ENCODE measurements around the gene FAM110A. TPM values are rescaled to one million over a fixed set of nuclear protein-coding genes. Genes with fewer than 3 reads are reported as not detected.
"Not testable (repeated sequence)": the region's sequence is repeated elsewhere in the genome, so short reads cannot be mapped to it uniquely, and the experiment has no call there.

FAM110A gene
- total RNA-seq, 1 donor from 2014 or later: 17.4 TPM

GRCh38 chr20:845226-845868 is 11.8 kb downstream of the FAM110A start:
- no peak for DNase-seq (ENCODE audit: low read depth, low spot score)
- TF ChIP-seq CTCF (conservative IDR thresholded peaks at IDR 0.05): no peak
- Mint-ChIP-seq H3K27me3 (ENCODE audit: low read depth) (peaks cover 36% of the 10 kb centered on the region), H3K9me3 (no peaks in the 10 kb centered on the region), H3K4me3 (peak overlapping the region; percentile 74), H3K4me1 (peaks cover 35% of the 10 kb centered on the region), H3K27ac (ENCODE audit: unreplicated experiment) (no peak overlapping the region), H3K36me3 (ENCODE audit: low read depth) (peaks cover 2% of the 10 kb centered on the region)

GRCh38 chr20:845941-846893 is 12.7 kb downstream of the FAM110A start:
- H3K9me3 Mint-ChIP-seq: no peaks in the 10 kb centered on the region
- H3K4me1 Mint-ChIP-seq: peaks cover 35% of the 10 kb centered on the region
- TF ChIP-seq CTCF (conservative IDR thresholded peaks at IDR 0.05): no peak
- H3K4me3 Mint-ChIP-seq: peak overlapping the region; percentile 74
- peaks cover 2% of the 10 kb centered on the region for H3K36me3 Mint-ChIP-seq (ENCODE audit: low read depth)
- no peak overlapping the region for H3K27ac Mint-ChIP-seq (ENCODE audit: unreplicated experiment)
- no peak for DNase-seq (ENCODE audit: low read depth, low spot score)
- H3K27me3 Mint-ChIP-seq (ENCODE audit: low read depth): peaks cover 31% of the 10 kb centered on the region

- Mint-ChIP-seq H3K9me3 (no peaks in the 10 kb centered on the region), H3K27ac (ENCODE audit: unreplicated experiment) (no peak overlapping the region), H3K4me1 (peaks cover 32% of the 10 kb centered on the region), H3K4me3 (peak overlapping the region; percentile 74), H3K36me3 (ENCODE audit: low read depth) (peaks cover 2% of the 10 kb centered on the region), H3K27me3 (ENCODE audit: low read depth) (peaks cover 24% of the 10 kb centered on the region)
- no peak for DNase-seq (ENCODE audit: low read depth, low spot score)
- no peak for TF ChIP-seq CTCF (conservative IDR thresholded peaks at IDR 0.05)
These were observed 13.4 kb downstream of the FAM110A start for GRCh38 chr20:846894-847278.

GRCh38 chr20:848193-848592 is 14.7 kb downstream of the FAM110A start:
- Mint-ChIP-seq H3K36me3 (ENCODE audit: low read depth) (peaks cover 2% of the 10 kb centered on the region), H3K4me1 (peaks cover 32% of the 10 kb centered on the region), H3K9me3 (no peaks in the 10 kb centered on the region)

GRCh38 chr20:848731-849130 is 15.2 kb downstream of the FAM110A start:
- not testable (repeated sequence) for H3K27me3 Mint-ChIP-seq (ENCODE audit: low read depth); DNase-seq (ENCODE audit: low read depth, low spot score); H3K36me3 Mint-ChIP-seq (ENCODE audit: low read depth); H3K9me3 Mint-ChIP-seq; H3K27ac Mint-ChIP-seq (ENCODE audit: unreplicated experiment)
- H3K4me1 Mint-ChIP-seq: peaks cover 32% of the 10 kb centered on the region
- peak overlapping the region; percentile 65 for H3K4me3 Mint-ChIP-seq

More at GRCh38 chr20:848193-848592, 14.7 kb downstream of the FAM110A start:
- no peak for DNase-seq (ENCODE audit: low read depth, low spot score)
- no peak for TF ChIP-seq CTCF (conservative IDR thresholded peaks at IDR 0.05)
- Mint-ChIP-seq H3K4me3 (peak overlapping the region; percentile 77), H3K27me3 (ENCODE audit: low read depth) (peaks cover 12% of the 10 kb centered on the region), H3K27ac (ENCODE audit: unreplicated experiment) (no peak overlapping the region)
